Memory B cell (primary cell): Measurements from ENCODE around the gene WHRN.

Source experiments
- ATAC-seq: fragments of 150-1000 bp; cut with Tn5 transposase; 2 replicates; pipeline ENCODE4 v1.10.0; 2021; ENCODE audit warnings: low read depth, mild to moderate bottlenecking, moderate library complexity
- DNase-seq, 2 donors: peaks; one replicate each; pipeline ENCODE4 v3.0.0; 2022; ENCODE audit warnings: low spot score in 2 of 2
- H3K27ac Mint-ChIP-seq: one replicate; pipeline ENCODE4 v1.8.0; 2022; ENCODE audit warnings: mild to moderate bottlenecking, moderate library complexity, mixed read lengths
- H3K27me3 Mint-ChIP-seq: one replicate; pipeline ENCODE4 v1.8.0; 2022; ENCODE audit warnings: mixed read lengths
- H3K36me3 Mint-ChIP-seq: one replicate; pipeline ENCODE4 v1.8.0; 2022; ENCODE audit warnings: mild to moderate bottlenecking, mixed read lengths
- H3K4me1 Mint-ChIP-seq: one replicate; pipeline ENCODE4 v1.8.0; 2022; ENCODE audit warnings: mixed read lengths
- H3K4me3 Mint-ChIP-seq: one replicate; pipeline ENCODE4 v1.8.0; 2022; ENCODE audit warnings: mild to moderate bottlenecking, moderate library complexity, mixed read lengths
- H3K9me3 Mint-ChIP-seq: one replicate; pipeline ENCODE4 v1.8.0; 2022; ENCODE audit warnings: mixed read lengths

WHRN gene

DNA sequence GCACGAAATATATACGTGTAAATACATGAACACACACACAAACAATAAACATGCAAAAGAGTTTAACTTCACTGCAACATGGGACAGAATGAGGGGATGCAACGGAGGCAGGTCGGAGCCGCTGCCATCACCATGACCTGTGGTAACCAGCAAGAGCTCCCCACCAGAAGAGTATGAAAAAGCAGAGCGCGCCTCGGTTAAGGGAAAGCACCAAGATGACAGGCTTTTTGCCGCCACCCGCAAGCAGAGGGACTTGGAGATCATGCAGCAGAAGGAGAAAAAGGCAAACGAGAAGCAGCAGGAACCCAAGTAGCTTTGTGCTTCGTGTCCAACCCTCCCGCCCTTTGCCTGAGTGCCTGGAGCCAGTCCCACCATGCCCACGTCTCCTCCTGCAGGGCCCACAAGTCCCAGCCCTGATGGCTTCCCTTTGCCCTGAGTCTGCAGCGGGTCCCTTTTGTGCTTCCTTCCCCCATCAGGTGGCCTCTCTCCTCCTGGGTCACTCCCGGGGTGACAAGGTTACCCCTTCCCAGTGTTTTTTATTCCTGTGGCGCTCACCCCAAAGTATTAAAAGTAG, 13.8 kb downstream of the WHRN start:
- no peak for ATAC-seq
- no peak for DNase-seq
- Mint-ChIP-seq H3K27ac (peak overlapping the region; percentile 45), H3K36me3 (peaks cover 2% of the 10 kb centered on the region), H3K4me3 (no peak overlapping the region), H3K9me3 (no peaks in the 10 kb centered on the region), H3K27me3 (no peaks in the 10 kb centered on the region), H3K4me1 (peaks cover 17% of the 10 kb centered on the region)

DNA sequence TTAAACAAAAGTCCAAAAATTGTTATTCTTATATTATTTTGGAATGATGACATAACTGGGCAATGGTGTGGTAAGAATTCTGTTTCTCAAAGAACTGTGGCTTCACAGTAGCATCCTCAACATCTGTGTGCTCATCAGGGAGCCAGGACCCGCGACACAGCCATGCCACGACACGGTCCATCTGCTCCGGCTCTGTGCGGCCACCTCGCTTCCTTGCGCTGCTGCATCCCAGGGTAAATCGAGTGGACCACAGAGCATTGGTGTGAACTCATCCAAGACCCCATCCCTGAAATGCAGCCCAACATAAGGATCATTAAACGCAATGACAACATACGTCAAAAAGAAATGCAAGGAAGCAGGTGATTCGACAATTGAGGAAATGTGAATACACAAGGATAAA, 15.3 kb downstream of the WHRN start:
- Mint-ChIP-seq H3K27me3 (no peaks in the 10 kb centered on the region), H3K9me3 (no peaks in the 10 kb centered on the region), H3K36me3 (peaks cover 2% of the 10 kb centered on the region), H3K27ac (no peak overlapping the region), H3K4me1 (peaks cover 18% of the 10 kb centered on the region), H3K4me3 (no peak overlapping the region)
- no peak for ATAC-seq
- DNase-seq = no peak

GRCh38 chr9:114488398-114489129, 16.7 kb downstream of the WHRN start:
- Mint-ChIP-seq H3K27ac (no peak overlapping the region), H3K27me3 (no peaks in the 10 kb centered on the region), H3K4me1 (peaks cover 25% of the 10 kb centered on the region), H3K4me3 (no peak overlapping the region), H3K36me3 (peaks cover 2% of the 10 kb centered on the region), H3K9me3 (no peaks in the 10 kb centered on the region)
- ATAC-seq = no peak
- DNase-seq = no peak

DNA sequence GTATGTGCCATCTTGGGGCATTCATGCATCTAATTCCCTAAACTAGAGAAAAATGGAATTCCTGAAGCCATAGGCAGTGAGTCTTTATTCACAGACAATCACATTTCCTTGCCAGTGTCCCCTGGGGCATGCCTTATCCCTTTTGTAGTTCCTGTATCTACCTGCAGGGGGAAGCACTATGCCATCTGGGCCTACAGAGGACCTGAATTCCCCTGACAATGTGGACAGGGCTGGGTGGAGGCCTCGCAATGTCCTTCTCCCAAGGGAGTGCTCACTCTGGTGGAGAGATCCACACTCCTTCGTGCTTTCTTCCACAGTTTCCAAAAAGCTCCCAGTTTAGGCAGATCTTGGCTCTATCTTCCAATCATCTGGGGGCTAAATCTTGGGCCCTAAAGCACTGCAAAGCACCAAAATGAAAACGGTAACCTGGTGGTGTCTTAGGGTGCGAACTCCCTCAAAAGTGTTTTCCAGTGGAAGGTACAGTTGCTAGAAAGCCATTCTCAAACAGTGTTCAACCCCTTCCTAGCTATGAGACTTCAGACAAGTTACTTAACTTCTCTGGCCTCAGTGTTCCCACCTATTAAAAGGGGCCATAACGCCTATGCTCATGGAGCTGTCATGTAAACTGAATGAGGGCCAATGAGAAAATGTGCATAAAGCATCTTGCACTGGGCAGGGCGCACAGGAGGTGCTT, 17.5 kb downstream of the WHRN start:
- Mint-ChIP-seq H3K27ac (peak overlapping the region; percentile 20), H3K4me1 (peaks cover 28% of the 10 kb centered on the region), H3K9me3 (no peaks in the 10 kb centered on the region), H3K27me3 (no peaks in the 10 kb centered on the region), H3K36me3 (peaks cover 2% of the 10 kb centered on the region), H3K4me3 (no peak overlapping the region)
- DNase-seq = peak; percentile 67 to 70
- ATAC-seq = peak; percentile 83

DNA sequence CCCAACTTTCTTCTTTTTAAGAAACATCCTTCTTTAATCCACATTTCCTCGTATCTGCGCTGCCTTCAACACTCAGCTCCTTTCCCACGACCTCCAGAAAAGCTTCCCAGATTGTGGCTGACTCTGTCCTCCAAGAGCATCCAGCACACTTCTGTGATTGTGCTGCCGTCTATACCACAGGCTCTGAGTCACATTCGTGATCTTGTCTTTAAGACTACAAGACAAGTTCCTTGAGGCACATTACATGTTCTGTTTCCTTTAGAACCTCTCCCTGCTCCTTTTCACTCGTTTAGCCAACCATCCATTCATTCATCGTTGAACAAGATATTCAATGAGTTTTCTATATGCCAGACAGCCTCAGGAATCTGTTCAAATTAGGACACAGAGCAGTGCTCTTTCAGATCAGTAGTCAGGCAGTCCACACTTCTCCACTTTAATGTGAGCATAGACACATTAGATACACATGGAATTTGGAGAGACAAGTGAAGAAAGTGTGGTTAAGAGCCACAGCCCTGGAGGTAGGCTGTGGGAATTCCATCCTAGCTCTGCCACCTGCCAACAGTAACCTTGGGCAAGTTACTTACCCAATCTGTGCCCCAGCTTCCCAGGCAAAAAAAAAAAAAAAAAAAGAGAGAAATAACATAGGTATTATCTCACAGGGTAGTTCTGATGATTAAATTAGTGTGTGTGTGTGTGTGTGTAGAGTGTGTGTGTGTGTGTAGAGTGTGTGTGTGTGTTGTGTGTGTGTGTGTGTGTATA, 18.9 kb downstream of the WHRN start:
- ATAC-seq (no peak), DNase-seq (no peak)
- no peak overlapping the region for H3K4me3 Mint-ChIP-seq
- H3K27me3 Mint-ChIP-seq = no peaks in the 10 kb centered on the region
- H3K4me1 Mint-ChIP-seq = peaks cover 33% of the 10 kb centered on the region
- peaks cover 5% of the 10 kb centered on the region for H3K36me3 Mint-ChIP-seq
- H3K9me3 Mint-ChIP-seq = no peaks in the 10 kb centered on the region
- no peak overlapping the region for H3K27ac Mint-ChIP-seq

- Mint-ChIP-seq H3K27me3 (no peaks in the 10 kb centered on the region), H3K4me1 (peaks cover 32% of the 10 kb centered on the region), H3K27ac (peak overlapping the region; percentile 74), H3K36me3 (peaks cover 3% of the 10 kb centered on the region), H3K9me3 (no peaks in the 10 kb centered on the region), H3K4me3 (peak overlapping the region; percentile 9)
- DNase-seq = no peak
- ATAC-seq = peak; percentile 53
Measured at GRCh38 chr9:114484854-114485443, 20.3 kb downstream of the WHRN start.

GRCh38 chr9:114484215-114484853, 20.9 kb downstream of the WHRN start:
- Mint-ChIP-seq H3K4me3 (peak overlapping the region; percentile 9), H3K36me3 (peaks cover 3% of the 10 kb centered on the region)
- no peak for ATAC-seq

DNA sequence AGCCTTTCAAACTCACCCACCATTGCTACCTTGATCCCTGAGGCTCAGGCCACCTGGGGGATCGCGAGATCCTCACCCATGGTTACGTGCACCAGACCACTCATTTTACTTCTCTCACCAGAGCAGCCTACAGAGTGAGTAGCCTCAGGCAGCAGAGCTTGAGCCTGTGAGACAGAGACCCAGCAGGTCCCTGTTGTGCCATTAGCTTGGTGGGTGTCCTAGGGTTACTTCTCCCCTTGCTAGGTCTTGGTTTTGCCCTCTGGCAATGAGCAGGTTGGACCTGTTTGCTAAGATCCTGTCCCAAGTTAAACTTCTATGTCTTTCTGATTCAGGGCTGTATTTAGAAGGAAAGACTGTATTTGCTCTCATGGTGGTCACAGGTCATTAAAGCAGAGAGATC, 21.8 kb downstream of the WHRN start:
- DNase-seq = no peak
- no peak overlapping the region for H3K4me3 Mint-ChIP-seq
- peaks cover 28% of the 10 kb centered on the region for H3K4me1 Mint-ChIP-seq
- no peak overlapping the region for H3K27ac Mint-ChIP-seq
- ATAC-seq = no peak
- H3K36me3 Mint-ChIP-seq = peaks cover 3% of the 10 kb centered on the region
- no peaks in the 10 kb centered on the region for H3K9me3 Mint-ChIP-seq
- H3K27me3 Mint-ChIP-seq = no peaks in the 10 kb centered on the region

More at GRCh38 chr9:114484215-114484853, 20.9 kb downstream of the WHRN start:
- DNase-seq = no peak
- H3K4me1 Mint-ChIP-seq = peaks cover 32% of the 10 kb centered on the region
- no peaks in the 10 kb centered on the region for H3K9me3 Mint-ChIP-seq
- no peaks in the 10 kb centered on the region for H3K27me3 Mint-ChIP-seq
- H3K27ac Mint-ChIP-seq = peak overlapping the region; percentile 74

- Mint-ChIP-seq H3K4me1 (peaks cover 28% of the 10 kb centered on the region), H3K27ac (no peak overlapping the region), H3K4me3 (no peak overlapping the region), H3K27me3 (no peaks in the 10 kb centered on the region), H3K36me3 (peaks cover 3% of the 10 kb centered on the region), H3K9me3 (no peaks in the 10 kb centered on the region)
- ATAC-seq (no peak), DNase-seq (no peak)
Measured at GRCh38 chr9:114482593-114482992, 22.7 kb downstream of the WHRN start.

GRCh38 chr9:114481789-114482188, 23.5 kb downstream of the WHRN start:
- no peak overlapping the region for H3K27ac Mint-ChIP-seq
- DNase-seq (no peak), ATAC-seq (no peak)
- H3K4me3 Mint-ChIP-seq = no peak overlapping the region
- H3K9me3 Mint-ChIP-seq = no peaks in the 10 kb centered on the region
- peaks cover 3% of the 10 kb centered on the region for H3K36me3 Mint-ChIP-seq
- no peaks in the 10 kb centered on the region for H3K27me3 Mint-ChIP-seq
- peaks cover 24% of the 10 kb centered on the region for H3K4me1 Mint-ChIP-seq

- Mint-ChIP-seq H3K27ac (peak overlapping the region; percentile 22), H3K4me1 (peaks cover 25% of the 10 kb centered on the region), H3K27me3 (no peaks in the 10 kb centered on the region), H3K9me3 (no peaks in the 10 kb centered on the region), H3K36me3 (peaks cover 5% of the 10 kb centered on the region), H3K4me3 (no peak overlapping the region)
- DNase-seq (no peak), ATAC-seq (no peak)
Measured at GRCh38 chr9:114480746-114481435, 24.4 kb downstream of the WHRN start.

DNA sequence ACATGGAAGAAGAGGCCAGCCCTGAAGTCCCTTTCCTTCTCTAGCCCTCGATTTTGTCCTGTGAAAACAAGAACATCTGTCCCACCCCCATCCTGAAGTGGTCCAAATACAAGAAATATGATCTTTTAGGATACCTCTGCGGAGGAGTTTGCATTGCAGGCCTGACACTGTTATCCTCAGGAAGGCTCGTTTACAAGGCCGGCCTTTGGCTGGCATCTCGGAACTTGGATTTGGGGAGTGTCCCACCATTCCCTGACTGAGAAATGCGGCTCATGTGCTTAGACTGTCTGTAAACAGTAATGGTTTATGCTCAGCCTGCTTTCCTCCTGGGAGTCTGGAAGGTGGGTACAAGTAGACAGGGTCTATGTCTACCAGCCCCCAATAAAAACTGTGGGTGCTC, 26.4 kb downstream of the WHRN start:
- Mint-ChIP-seq H3K4me3 (no peak overlapping the region), H3K27ac (no peak overlapping the region), H3K27me3 (no peaks in the 10 kb centered on the region), H3K9me3 (no peaks in the 10 kb centered on the region), H3K36me3 (peaks cover 5% of the 10 kb centered on the region), H3K4me1 (peaks cover 25% of the 10 kb centered on the region)
- ATAC-seq (no peak), DNase-seq (no peak)

- no peak for DNase-seq
- no peak for ATAC-seq
- Mint-ChIP-seq H3K27me3 (no peaks in the 10 kb centered on the region), H3K4me3 (no peak overlapping the region), H3K9me3 (no peaks in the 10 kb centered on the region), H3K27ac (no peak overlapping the region), H3K36me3 (peaks cover 5% of the 10 kb centered on the region), H3K4me1 (peaks cover 22% of the 10 kb centered on the region)
Measured at GRCh38 chr9:114478459-114478858, 26.8 kb downstream of the WHRN start.
